Vagina (tissue), 2 donors: ENCODE measurements around the gene SLFN14. TPM values are rescaled to one million over a fixed set of nuclear protein-coding genes. Genes with fewer than 3 reads are reported as not detected.
A peak's percentile ranks its signal among the peaks of the same experiment; 100 is the strongest.

ENCODE experiments used
- DNase-seq, 2 donors: peaks; one replicate each; pipeline ENCODE4 v3.0.0-alpha.2; 2017; ENCODE audit errors: extremely low spot score in 2 of 2
- H3K27ac ChIP-seq: fragments of 200-600 bp; sonication (generic); one replicate; pipeline ENCODE4 v1.5.1; 2019
- H3K27me3 ChIP-seq: fragments of 200-600 bp; sonication (generic); one replicate; pipeline ENCODE4 v1.5.1; 2019
- H3K36me3 ChIP-seq, 2 donors: fragments of 200-600 bp; sonication (generic); one replicate each; pipeline ENCODE4 v1.5.1; 2017 to 2019
- H3K4me1 ChIP-seq: fragments of 200-600 bp; sonication (generic); one replicate; pipeline ENCODE4 v1.5.1; 2019
- H3K4me3 ChIP-seq, 2 donors: fragments of 200-600 bp; sonication (generic); 1 replicate in 1 of 2; 2 replicates in 1 of 2; pipeline ENCODE4 v1.5.1; 2016 to 2019
- H3K9me3 ChIP-seq: fragments of 200-600 bp; sonication (generic); one replicate; pipeline ENCODE4 v1.5.1; 2019
- POLR2A ChIP-seq, 2 donors: fragments of 450-650 bp; IDR thresholded peaks; one replicate each; pipeline ENCODE4 v1.6.1; 2017; ENCODE audit warnings: antibody characterized with exemption in 2 of 2, mild to moderate bottlenecking in 2 of 2, moderate library complexity in 2 of 2
- POLR2AphosphoS5 ChIP-seq, 2 donors: sonication (generic); formaldehyde crosslinking; IDR thresholded peaks; one replicate each; pipeline ENCODE4 v1.9.0; 2017; ENCODE audit warnings: antibody characterized with exemption in 2 of 2, mild to moderate bottlenecking in 2 of 2, low read depth in 1 of 2; ENCODE audit not compliant: insufficient read depth in 1 of 2
- intact Hi-C: fragments of 100-400 bp; cut with DNase I; formaldehyde crosslinking; loops from one replicate; pipeline ENCODE4 v1.15.1; 2023
- total RNA-seq: library from RNA; depleted of rRNA; stranded (reverse); fragments of >200 nt; gene quantifications from one replicate; pipeline ENCODE4 v1.2.3, GENCODE V29; 2016
- TF ChIP-seq, protein P1 (sequence below), 3 experiments: fragments of 450-650 bp in 2 of 3; fragments of 200-600 bp in 1 of 3; sonication (generic) in 1 of 3; IDR thresholded peaks; one replicate each; pipeline ENCODE4 v1.5.1; 2017 to 2019; ENCODE audit warnings: antibody characterized with exemption in 3 of 3, mild to moderate bottlenecking in 2 of 3, moderate library complexity in 2 of 3

Gene SLFN14
- total RNA-seq, 1 donor from 2014 or later = not detected

DNA sequence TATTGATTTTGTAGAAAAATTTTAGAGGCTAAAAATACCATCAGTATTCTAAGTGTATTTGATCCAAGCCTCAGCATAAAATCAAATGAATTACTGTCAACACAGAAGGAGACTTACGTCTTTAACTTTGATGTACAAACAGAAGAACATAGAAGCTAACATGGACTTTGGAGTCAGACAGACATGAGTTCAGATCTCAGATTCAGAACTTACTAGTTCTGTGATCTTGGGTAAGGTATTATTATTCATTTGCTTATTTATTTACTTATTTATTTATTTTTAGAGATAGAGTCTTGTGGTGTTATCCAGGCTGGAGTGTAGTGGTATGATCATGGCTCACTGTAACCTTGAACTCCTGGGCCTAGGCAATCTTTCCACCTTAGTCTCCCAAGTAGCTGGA lies 19.2 kb downstream of the SLFN14 start:
- peak overlapping the region; percentile 53 for H3K27ac ChIP-seq
- no peak for TF ChIP-seq POLR2A (IDR thresholded peaks at IDR 0.05)
- TF ChIP-seq, protein P1, sequence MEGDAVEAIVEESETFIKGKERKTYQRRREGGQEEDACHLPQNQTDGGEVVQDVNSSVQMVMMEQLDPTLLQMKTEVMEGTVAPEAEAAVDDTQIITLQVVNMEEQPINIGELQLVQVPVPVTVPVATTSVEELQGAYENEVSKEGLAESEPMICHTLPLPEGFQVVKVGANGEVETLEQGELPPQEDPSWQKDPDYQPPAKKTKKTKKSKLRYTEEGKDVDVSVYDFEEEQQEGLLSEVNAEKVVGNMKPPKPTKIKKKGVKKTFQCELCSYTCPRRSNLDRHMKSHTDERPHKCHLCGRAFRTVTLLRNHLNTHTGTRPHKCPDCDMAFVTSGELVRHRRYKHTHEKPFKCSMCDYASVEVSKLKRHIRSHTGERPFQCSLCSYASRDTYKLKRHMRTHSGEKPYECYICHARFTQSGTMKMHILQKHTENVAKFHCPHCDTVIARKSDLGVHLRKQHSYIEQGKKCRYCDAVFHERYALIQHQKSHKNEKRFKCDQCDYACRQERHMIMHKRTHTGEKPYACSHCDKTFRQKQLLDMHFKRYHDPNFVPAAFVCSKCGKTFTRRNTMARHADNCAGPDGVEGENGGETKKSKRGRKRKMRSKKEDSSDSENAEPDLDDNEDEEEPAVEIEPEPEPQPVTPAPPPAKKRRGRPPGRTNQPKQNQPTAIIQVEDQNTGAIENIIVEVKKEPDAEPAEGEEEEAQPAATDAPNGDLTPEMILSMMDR (IDR thresholded peaks at IDR 0.05) = no peak
- no peak for TF ChIP-seq POLR2AphosphoS5 (IDR thresholded peaks at IDR 0.05; ENCODE audit: insufficient read depth in 1 of 2, low read depth in 1 of 2)
- H3K9me3 ChIP-seq = no peaks in the 10 kb centered on the region
- no peaks in the 10 kb centered on the region for H3K36me3 ChIP-seq
- peaks cover 6% of the 10 kb centered on the region for H3K4me1 ChIP-seq
- intact Hi-C loops = loop anchor here (5.0 kb wide), 1 partner anchor 219 kb away; no protein-coding TSS in a partner anchor
- DNase-seq = no peak
- H3K27me3 ChIP-seq = no peaks in the 10 kb centered on the region
- H3K4me3 ChIP-seq = peak overlapping the region in 1 of 2 donors; percentile 21

DNA sequence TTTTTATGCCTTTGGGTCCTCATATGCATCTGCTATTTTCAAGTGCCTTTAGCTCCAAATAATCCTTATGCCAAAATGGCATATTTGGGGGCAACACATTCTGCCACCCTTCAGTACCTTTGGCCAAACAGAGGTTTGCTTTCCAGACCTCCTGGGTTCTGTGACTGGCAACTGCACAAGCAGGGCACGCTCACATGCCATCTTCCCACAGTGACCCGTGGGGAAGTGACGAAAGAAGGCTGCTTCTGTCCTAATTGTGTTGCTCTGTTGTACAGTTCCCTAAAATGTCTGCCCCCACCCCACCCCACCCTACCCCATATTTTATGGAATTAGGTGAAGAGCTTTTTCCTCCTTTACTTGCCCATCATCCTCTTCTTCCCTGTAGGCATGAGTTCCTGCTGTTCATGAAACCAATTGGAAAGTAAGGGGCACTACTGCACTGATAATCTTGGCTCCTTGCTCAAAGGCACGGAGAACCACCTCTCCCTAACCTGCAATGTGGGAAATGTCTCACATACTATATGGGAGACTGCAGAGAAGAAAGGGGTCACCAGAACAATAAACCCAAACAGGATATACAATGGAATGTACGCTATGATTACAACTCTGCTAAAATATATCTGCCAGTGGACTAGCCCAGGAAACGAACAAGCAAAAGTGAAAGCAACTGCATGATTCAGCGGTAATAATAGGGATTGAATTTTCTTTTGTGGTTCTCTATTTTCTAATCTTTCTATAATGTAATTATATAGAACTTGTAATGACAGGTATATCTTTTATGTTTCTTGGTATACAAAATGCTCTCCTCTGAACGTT lies 19.8 kb downstream of the SLFN14 start:
- H3K4me3 ChIP-seq = peak overlapping the region in 1 of 2 donors; percentile 21
- H3K27me3 ChIP-seq = no peaks in the 10 kb centered on the region
- no peaks in the 10 kb centered on the region for H3K9me3 ChIP-seq
- peaks cover 6% of the 10 kb centered on the region for H3K4me1 ChIP-seq
- no peak for DNase-seq
- intact Hi-C loops = loop anchor here (5.0 kb wide), 1 partner anchor 218 kb away; no protein-coding TSS in a partner anchor
- no peak for TF ChIP-seq POLR2A (IDR thresholded peaks at IDR 0.05)
- TF ChIP-seq, protein P1 (IDR thresholded peaks at IDR 0.05) = no peak
- TF ChIP-seq POLR2AphosphoS5 (IDR thresholded peaks at IDR 0.05; ENCODE audit: insufficient read depth in 1 of 2, low read depth in 1 of 2) = no peak
- H3K36me3 ChIP-seq = no peaks in the 10 kb centered on the region
- peak overlapping the region; percentile 53 for H3K27ac ChIP-seq

DNA sequence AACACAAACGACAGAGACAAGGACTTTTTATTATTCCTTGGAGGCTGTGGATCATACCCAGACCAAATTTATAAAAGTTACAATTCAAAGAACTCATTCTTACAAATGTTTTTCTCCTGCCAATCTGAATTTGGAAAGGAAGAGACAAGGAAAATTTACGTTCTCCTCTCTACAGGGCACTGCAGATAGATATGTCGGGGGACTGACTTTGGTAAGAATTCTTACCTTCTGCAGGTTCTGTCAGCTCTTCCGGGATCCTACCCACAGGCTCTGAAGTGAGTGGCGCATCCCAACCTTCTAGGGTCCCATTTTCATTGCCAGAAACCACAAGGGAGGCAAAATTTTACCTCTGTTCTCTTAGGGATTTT lies 21.0 kb downstream of the SLFN14 start:
- H3K4me3 ChIP-seq = no peak overlapping the region
- H3K27me3 ChIP-seq = no peaks in the 10 kb centered on the region
- H3K36me3 ChIP-seq = no peaks in the 10 kb centered on the region
- peaks cover 6% of the 10 kb centered on the region for H3K4me1 ChIP-seq
- intact Hi-C loops = loop anchor here (5.0 to 10.0 kb wide), 3 partner anchors 217 to 365 kb away; no protein-coding TSS in a partner anchor
- H3K9me3 ChIP-seq = no peaks in the 10 kb centered on the region
- peak overlapping the region; percentile 22 for H3K27ac ChIP-seq
- TF ChIP-seq, protein P1 (IDR thresholded peaks at IDR 0.05) = peak in 1 of 3 experiments; percentile 4
- TF ChIP-seq POLR2AphosphoS5 (IDR thresholded peaks at IDR 0.05; ENCODE audit: insufficient read depth in 1 of 2, low read depth in 1 of 2) = no peak
- no peak for TF ChIP-seq POLR2A (IDR thresholded peaks at IDR 0.05)
- DNase-seq = no peak

DNA sequence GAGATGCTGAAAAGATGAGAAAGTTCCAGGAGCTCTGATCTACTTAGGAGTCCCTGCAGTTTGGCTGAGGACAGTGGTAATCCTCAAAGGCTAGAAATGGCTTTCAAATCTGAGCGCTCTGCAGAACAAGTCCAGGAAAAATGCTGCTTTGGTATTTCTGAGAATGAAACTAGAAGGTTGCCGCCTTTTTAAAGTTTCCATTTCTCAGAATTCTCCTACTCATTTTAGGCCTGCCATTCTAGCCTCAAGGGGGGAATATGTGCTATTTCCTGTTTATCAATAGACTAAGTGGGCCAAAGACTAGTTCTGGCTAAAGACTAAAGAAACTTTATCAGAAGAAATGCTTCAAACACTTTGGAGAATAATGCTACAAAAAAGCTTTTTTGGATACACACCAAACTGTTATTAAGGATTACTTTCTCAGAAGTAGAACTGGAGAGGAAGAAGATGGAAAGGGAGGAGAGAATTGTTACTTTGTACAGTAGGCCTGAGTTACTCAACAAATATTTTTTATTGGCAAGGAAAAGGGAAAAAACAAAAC lies 22.9 kb downstream of the SLFN14 start, which contains the start of gene SLFN12L:
Gene SLFN12L, minus strand, starts transcription at position 78 of the 541 bp plus-strand sequence. CDS start 15,314 bp downstream, outside the sequence.
- TF ChIP-seq POLR2AphosphoS5 (IDR thresholded peaks at IDR 0.05; ENCODE audit: insufficient read depth in 1 of 2, low read depth in 1 of 2) (no peak), POLR2A (IDR thresholded peaks at IDR 0.05) (no peak)
- TF ChIP-seq, protein P1 (IDR thresholded peaks at IDR 0.05) = no peak
- H3K27me3 ChIP-seq = no peaks in the 10 kb centered on the region
- no peaks in the 10 kb centered on the region for H3K36me3 ChIP-seq
- DNase-seq = no peak
- H3K27ac ChIP-seq = peak within 1 kb of the TSS; percentile 58
- H3K9me3 ChIP-seq = no peaks in the 10 kb centered on the region
- H3K4me1 ChIP-seq = peaks cover 6% of the 10 kb centered on the region
- peak within 1 kb of the TSS in 1 of 2 donors; percentile 10 for H3K4me3 ChIP-seq
- intact Hi-C loops = loop anchor here (5.0 to 10.0 kb wide), 2 partner anchors 225 to 363 kb away; no protein-coding TSS in a partner anchor
